DMS153 treated with DMSO at 0.1 percent for 48 hours (cell line): ENCODE results near the gene PIGS.

ENCODE experiments used
- DNase-seq: peaks from one replicate; lab custom pipeline; 2025; ENCODE audit not compliant: unreplicated experiment; lab: John Stamatoyannopoulos, UW

PIGS gene

GRCh38 chr17:28511858-28512461 is 59.4 kb downstream of the PIGS start:
- DNase-seq: no peak

- DNase-seq: no peak
Measured at GRCh38 chr17:28509789-28510188, 61.5 kb downstream of the PIGS start.

GRCh38 chr17:28508211-28508724 is 63.1 kb downstream of the PIGS start:
- no peak for DNase-seq

GRCh38 chr17:28507567-28508203 is 63.6 kb downstream of the PIGS start:
- no peak for DNase-seq

GRCh38 chr17:28506763-28507487 is 64.4 kb downstream of the PIGS start:
- no peak for DNase-seq

- DNase-seq: no peak
Measured at GRCh38 chr17:28505986-28506665, 65.2 kb downstream of the PIGS start, which contains the start of gene FOXN1. FOXN1 (plus strand) TSS chr17:28506348; CDS start chr17:28523970, 17,622 bp downstream.

GRCh38 chr17:28503420-28503819 is 67.9 kb downstream of the PIGS start:
- no peak for DNase-seq
